ENCODE results near the gene KRT13.

KRT13 gene

DNA sequence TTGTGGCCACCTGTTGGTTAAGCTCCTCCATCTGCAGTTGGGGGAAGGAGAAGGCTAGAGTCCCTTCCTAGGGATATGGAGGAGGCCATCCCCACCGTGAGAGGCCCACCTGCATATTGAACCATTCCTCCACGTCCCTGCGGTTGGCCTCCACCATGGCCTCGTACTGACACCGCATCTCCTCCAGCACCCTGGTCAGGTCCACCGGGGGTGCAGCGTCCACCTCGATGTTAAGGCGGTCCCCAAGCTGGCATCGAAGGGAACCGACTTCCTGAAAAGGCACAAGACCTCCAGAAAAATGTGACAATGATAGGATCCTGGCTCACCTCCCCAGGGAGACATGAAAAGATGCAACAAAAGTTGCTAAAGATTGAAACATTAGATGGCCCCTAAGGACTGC lies 41.2 kb downstream of the KRT13 start:
- DNase-seq = no peak

DNA sequence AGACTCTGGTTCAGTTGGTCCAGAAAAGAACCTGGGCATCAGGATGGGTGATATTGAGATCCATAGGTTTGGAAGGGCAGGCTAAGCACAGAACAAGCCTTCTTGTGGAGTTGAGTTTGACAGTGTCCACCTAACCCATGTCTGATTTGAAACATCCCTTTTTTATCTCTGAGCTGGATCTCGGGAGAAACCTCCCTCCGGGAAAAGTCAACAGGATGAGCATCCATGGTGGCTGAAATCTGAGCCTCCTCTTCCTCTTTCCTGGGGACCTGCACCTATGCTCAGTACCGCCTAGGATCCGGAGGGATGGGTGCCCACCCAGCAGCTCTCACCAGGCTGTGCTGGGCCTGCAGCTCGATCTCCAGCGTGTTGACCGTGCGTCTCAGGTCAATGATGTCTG lies 41.7 kb downstream of the KRT13 start:
- no peak for DNase-seq

DNA sequence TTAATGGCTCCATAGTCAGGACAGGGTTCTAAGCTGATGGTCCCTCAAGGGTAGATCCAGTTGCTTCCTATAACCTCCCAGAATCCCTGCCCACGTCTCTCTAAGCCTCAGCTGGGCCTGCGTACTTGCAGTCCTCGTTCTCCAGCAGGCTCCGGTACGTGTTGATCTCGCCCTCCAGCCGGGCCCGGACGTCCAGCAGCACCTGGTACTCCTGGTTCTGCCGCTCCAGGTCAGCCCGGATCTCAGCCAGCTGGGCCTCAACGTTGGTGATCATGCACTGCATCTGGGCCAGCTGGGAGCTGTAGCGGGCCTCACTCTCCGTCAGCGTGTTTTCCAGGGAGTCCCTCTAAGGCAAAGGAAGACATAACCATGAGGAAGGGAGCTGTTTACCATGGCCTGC lies 42.7 kb downstream of the KRT13 start:
- DNase-seq = no peak

DNA sequence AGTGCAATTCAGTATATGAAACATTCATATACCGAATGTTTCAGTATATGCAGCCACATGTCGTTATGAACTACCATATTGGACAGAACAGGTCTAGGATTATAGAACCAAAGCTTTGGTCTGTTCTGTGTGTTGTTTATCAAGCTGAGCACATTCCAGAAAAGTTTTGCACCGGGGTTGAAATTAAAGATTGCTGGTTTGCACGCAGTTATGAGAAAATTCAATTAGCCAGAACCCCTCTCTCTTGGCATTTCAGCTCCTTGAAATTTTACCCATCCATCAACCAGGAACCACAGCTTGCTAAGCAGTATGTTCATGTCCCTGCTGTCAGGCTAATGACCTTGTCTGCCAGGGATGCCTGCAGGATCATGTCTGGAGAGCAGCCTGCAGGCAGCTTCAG lies 47.7 kb downstream of the KRT13 start:
- DNase-seq = no peak

DNA sequence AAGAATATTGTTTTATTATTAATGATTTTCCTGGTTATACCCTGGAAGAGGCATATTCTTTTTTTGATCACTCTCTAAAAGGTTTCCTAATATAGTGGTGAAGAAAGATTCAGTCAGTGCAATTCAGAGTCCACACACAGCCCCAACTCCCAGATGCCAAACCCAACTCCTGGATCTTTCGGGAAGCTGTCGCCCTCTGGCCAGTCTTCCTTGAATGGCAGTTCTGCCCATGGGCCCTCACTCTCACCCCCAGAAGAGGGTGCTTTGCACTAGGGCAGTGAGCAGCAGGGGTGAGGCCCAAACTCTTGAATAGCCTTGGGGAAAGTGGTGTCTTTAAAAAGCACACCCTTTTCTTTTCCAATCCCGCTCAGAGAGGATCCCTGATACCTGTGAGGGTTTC lies 49.2 kb downstream of the KRT13 start:
- DNase-seq = no peak

DNA sequence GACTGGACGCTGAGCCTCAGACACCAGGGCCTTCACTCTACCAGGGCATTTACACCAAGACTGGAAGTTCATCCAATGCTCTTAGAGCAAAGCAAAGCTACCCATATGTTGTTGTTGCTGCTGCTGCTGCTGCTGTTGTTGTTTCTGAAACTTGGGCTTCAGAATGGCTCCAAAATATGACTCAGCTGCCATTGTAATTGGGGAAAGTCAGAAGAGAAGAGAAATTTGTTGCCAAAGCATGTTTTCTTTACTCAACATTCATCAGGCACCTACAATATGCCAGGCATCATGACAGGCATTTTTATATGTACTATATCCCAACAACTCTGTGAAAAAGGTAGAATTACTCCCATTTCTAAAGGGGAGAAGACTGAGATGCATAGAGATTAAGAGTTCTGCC lies 50.2 kb downstream of the KRT13 start:
- no peak for DNase-seq

DNA sequence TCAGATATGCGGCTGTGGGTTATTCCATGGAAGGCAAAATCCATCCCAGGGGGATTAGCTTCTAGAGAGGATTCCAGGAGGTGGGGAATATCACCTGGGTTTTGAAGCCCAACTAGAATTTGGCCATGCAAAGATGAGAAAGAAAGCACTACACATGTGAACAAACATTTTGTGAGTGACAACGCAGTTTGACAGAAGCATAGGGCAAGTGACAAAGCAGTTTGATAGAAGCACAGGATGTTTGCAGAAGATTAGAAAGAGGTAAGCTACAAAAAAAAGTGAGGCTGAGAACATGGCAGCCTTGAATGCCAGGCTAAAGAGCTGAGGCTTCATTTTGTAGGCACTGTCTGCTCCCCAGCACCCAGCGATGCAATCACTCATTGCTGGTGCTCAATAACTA lies 52.3 kb downstream of the KRT13 start:
- DNase-seq = no peak

DNA sequence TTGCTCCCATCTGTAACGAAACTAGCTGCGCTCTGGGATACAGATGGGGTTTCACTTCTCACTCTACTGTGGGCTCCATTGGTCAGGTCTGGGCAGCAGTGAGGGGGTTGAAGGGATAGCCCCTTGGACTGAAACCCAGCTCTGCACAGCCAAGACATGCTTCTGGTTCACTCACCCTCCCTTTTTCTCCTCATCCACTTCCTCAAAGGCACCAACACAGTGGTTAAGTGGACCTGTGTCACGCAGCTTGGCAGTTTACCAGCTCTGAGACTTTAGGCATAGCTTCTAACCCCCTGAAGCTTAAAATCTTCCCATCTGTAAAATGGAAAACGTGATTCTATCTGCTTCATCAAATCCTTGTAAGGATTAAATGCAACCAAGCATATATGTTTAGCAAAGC lies 53.1 kb downstream of the KRT13 start:
- DNase-seq = no peak

DNA sequence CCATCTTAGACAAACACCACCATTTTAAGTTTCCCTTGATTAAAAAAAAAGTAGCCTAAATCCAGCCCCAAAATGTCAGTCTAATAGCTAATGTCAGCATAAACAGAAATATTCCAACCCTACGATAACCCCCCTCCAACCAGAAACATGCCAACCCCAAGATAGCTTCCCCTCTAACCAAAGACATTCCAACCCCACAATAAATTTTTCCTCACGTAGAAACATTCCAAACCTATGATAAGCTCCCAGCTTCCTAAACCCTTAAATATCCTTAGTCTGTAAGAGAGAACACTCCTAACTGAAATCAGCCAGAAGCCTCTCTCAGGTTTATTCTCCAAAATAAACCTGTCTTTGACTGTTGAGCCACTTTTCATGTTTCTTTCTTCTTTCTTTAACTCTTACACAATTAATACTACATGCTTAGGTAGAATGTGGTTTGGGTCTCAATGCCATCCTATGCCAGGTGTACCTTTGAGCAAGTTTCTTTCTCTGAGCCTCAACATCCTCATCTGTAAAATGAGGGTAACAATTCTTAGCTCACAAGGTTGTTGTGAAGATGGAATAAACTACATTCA lies 54.2 kb downstream of the KRT13 start:
- no peak for DNase-seq
